ENCODE data around the gene LUZP1. TPM values are rescaled to one million over a fixed set of nuclear protein-coding genes. Genes with fewer than 3 reads are reported as not detected.

LUZP1 gene
- total RNA-seq, 2 experiments from 2014 or later, result 20.1 to 23.7 TPM

- Histone ChIP-seq H3K9me3 (ENCODE audit: control insufficient read depth in 1 of 2, insufficient read depth in 1 of 2, low read length in 2 of 2) (no peaks in the 10 kb centered on the region), H3K27me3 (ENCODE audit: control insufficient read depth in 1 of 2, insufficient read depth in 2 of 2, low read length in 2 of 2) (no peaks in the 10 kb centered on the region), H3K36me3 (ENCODE audit: insufficient read depth, low read length) (peaks cover 59% of the 10 kb centered on the region), H3K4me1 (ENCODE audit: insufficient read depth, low read length) (no peaks in the 10 kb centered on the region), H3K27ac (ENCODE audit: low read depth in 1 of 2, low read length in 2 of 2) (no peak overlapping the region), H3K4me3 (ENCODE audit: low read length) (no peak overlapping the region)
- no peak for TF ChIP-seq CTCF (IDR thresholded peaks at IDR 0.05)
- no peaks in the 10 kb centered on the region for H3K9me3 Mint-ChIP-seq
- H3K4me1 Mint-ChIP-seq (ENCODE audit: low read depth), result no peaks in the 10 kb centered on the region
- DNase-seq, result no peak
- no peak overlapping the region for H3K27ac Mint-ChIP-seq
- ATAC-seq (ENCODE audit: poor library complexity), result no peak
- intact Hi-C loops (cut with DNase I, micrococcal nuclease), result no loop called here
- H3K27me3 Mint-ChIP-seq, result no peaks in the 10 kb centered on the region
- H3K4me3 Mint-ChIP-seq, result no peak overlapping the region
- CTCF ChIA-PET, result no interaction called here
- POLR2A ChIA-PET, result no interaction called here
- peaks cover 97% of the 10 kb centered on the region for H3K36me3 Mint-ChIP-seq (ENCODE audit: low read depth)
Measured at GRCh38 chr1:23066075-23066474, 102.6 kb downstream of the LUZP1 start.

GRCh38 chr1:23065385-23065784 is 103.3 kb downstream of the LUZP1 start:
- Mint-ChIP-seq H3K4me3 (no peak overlapping the region), H3K9me3 (no peaks in the 10 kb centered on the region), H3K27me3 (no peaks in the 10 kb centered on the region), H3K36me3 (ENCODE audit: low read depth) (peaks cover 97% of the 10 kb centered on the region), H3K27ac (no peak overlapping the region), H3K4me1 (ENCODE audit: low read depth) (no peaks in the 10 kb centered on the region)
- Histone ChIP-seq H3K36me3 (ENCODE audit: insufficient read depth, low read length) (peaks cover 65% of the 10 kb centered on the region), H3K9me3 (ENCODE audit: control insufficient read depth in 1 of 2, insufficient read depth in 1 of 2, low read length in 2 of 2) (no peaks in the 10 kb centered on the region), H3K4me1 (ENCODE audit: insufficient read depth, low read length) (no peaks in the 10 kb centered on the region), H3K27me3 (ENCODE audit: control insufficient read depth in 1 of 2, insufficient read depth in 2 of 2, low read length in 2 of 2) (no peaks in the 10 kb centered on the region), H3K4me3 (ENCODE audit: low read length) (no peak overlapping the region), H3K27ac (ENCODE audit: low read depth in 1 of 2, low read length in 2 of 2) (no peak overlapping the region)
- ATAC-seq (ENCODE audit: poor library complexity) (no peak), DNase-seq (no peak)
- ChIA-PET CTCF (no interaction called here), POLR2A (no interaction called here)
- intact Hi-C loops (cut with DNase I, micrococcal nuclease), result no loop called here
- TF ChIP-seq CTCF (IDR thresholded peaks at IDR 0.05), result no peak

GRCh38 chr1:23062271-23062670 is 106.4 kb downstream of the LUZP1 start:
- CTCF ChIA-PET, result no interaction called here
- Histone ChIP-seq H3K27ac (ENCODE audit: low read depth in 1 of 2, low read length in 2 of 2) (no peak overlapping the region), H3K4me1 (ENCODE audit: insufficient read depth, low read length) (no peaks in the 10 kb centered on the region), H3K4me3 (ENCODE audit: low read length) (no peak overlapping the region), H3K27me3 (ENCODE audit: control insufficient read depth in 1 of 2, insufficient read depth in 2 of 2, low read length in 2 of 2) (no peaks in the 10 kb centered on the region), H3K36me3 (ENCODE audit: insufficient read depth, low read length) (peaks cover 68% of the 10 kb centered on the region), H3K9me3 (ENCODE audit: control insufficient read depth in 1 of 2, insufficient read depth in 1 of 2, low read length in 2 of 2) (no peaks in the 10 kb centered on the region)
- peaks cover 99% of the 10 kb centered on the region for H3K36me3 Mint-ChIP-seq (ENCODE audit: low read depth)
- intact Hi-C loops (cut with DNase I, micrococcal nuclease), result no loop called here
- no peaks in the 10 kb centered on the region for H3K27me3 Mint-ChIP-seq
- DNase-seq, result no peak
- ATAC-seq (ENCODE audit: poor library complexity), result no peak
- POLR2A ChIA-PET, result no interaction called here
- no peak overlapping the region for H3K27ac Mint-ChIP-seq
- H3K4me3 Mint-ChIP-seq, result no peak overlapping the region
- TF ChIP-seq CTCF (IDR thresholded peaks at IDR 0.05), result no peak
- no peaks in the 10 kb centered on the region for H3K4me1 Mint-ChIP-seq (ENCODE audit: low read depth)
- H3K9me3 Mint-ChIP-seq, result no peaks in the 10 kb centered on the region
